GM23248 (cell line): Measurements from ENCODE around the gene EIF5. TPM values are rescaled to one million over a fixed set of nuclear protein-coding genes. Genes with fewer than 3 reads are reported as not detected.

ENCODE experiments used
- DNase-seq: peaks from one replicate; pipeline ENCODE4 v3.0.0-alpha.2; 2015
- H2AFZ ChIP-seq: fragments of 200-600 bp; sonication (generic); 2 replicates; pipeline ENCODE4 v1.6.1; 2016; ENCODE audit warnings: antibody characterized with exemption
- H3F3A ChIP-seq: fragments of 200-600 bp; sonication (generic); 2 replicates; pipeline ENCODE4 v1.6.1; 2016; ENCODE audit warnings: mild to moderate bottlenecking, antibody characterized with exemption, mixed run types; ENCODE audit not compliant: insufficient read depth
- H3K27ac ChIP-seq: fragments of 200-600 bp; sonication (generic); 2 replicates; pipeline ENCODE4 v1.5.1; 2016; ENCODE audit warnings: mild to moderate bottlenecking
- H3K27me3 ChIP-seq: fragments of 200-600 bp; sonication (generic); replicated peaks from 2 replicates; pipeline ENCODE4 v1.6.1; 2016; ENCODE audit warnings: mild to moderate bottlenecking; ENCODE audit not compliant: insufficient read depth
- H3K36me3 ChIP-seq: fragments of 200-600 bp; sonication (generic); 2 replicates; pipeline ENCODE4 v1.6.1; 2016; ENCODE audit warnings: low read depth, mild to moderate bottlenecking
- H3K4me1 ChIP-seq: fragments of 200-600 bp; sonication (generic); 2 replicates; pipeline ENCODE4 v1.6.1; 2016; ENCODE audit warnings: mild to moderate bottlenecking; ENCODE audit not compliant: insufficient read depth
- H3K4me2 ChIP-seq: fragments of 200-600 bp; sonication (generic); one replicate; pipeline ENCODE4 v1.6.1; 2016; ENCODE audit warnings: mild to moderate bottlenecking; ENCODE audit not compliant: unreplicated experiment
- H3K4me3 ChIP-seq: fragments of 200-600 bp; sonication (generic); 2 replicates; pipeline ENCODE4 v1.5.1; 2016; ENCODE audit warnings: mild to moderate bottlenecking
- H3K79me2 ChIP-seq: fragments of 200-600 bp; sonication (generic); 2 replicates; pipeline ENCODE4 v1.6.1; 2016; ENCODE audit warnings: mild to moderate bottlenecking; ENCODE audit not compliant: insufficient read depth
- H3K9ac ChIP-seq: fragments of 200-600 bp; sonication (generic); 2 replicates; pipeline ENCODE4 v1.6.1; 2016; ENCODE audit warnings: mild to moderate bottlenecking
- H3K9me2 ChIP-seq: fragments of 200-600 bp; sonication (generic); 2 replicates; pipeline ENCODE4 v1.6.1; 2016; ENCODE audit warnings: mixed run types, mild to moderate bottlenecking, moderate library complexity; ENCODE audit not compliant: insufficient read depth
- H3K9me3 ChIP-seq: fragments of 200-600 bp; sonication (generic); one replicate; pipeline ENCODE4 v1.6.1; 2017; ENCODE audit warnings: low read depth
- H4K20me1 ChIP-seq: fragments of 200-600 bp; sonication (generic); 2 replicates; pipeline ENCODE4 v1.6.0; 2016; ENCODE audit not compliant: insufficient read depth
- EZH2 ChIP-seq: fragments of 200-600 bp; sonication (generic); IDR thresholded peaks from 2 replicates; pipeline ENCODE4 v1.6.1; 2018; ENCODE audit warnings: antibody characterized with exemption, mild to moderate bottlenecking; ENCODE audit not compliant: insufficient read depth, poor library complexity, severe bottlenecking
- EZH2phosphoT487 ChIP-seq: fragments of 200-600 bp; sonication (generic); IDR thresholded peaks from 2 replicates; pipeline ENCODE4 v1.6.1; 2018; ENCODE audit warnings: antibody characterized with exemption, moderate library complexity, mild to moderate bottlenecking, low read depth; ENCODE audit not compliant: insufficient read depth
- WGBS, 2 experiments: methylation state at CpG; one replicate each; pipeline ENCODE4 v1.1.6; 2015 to 2017; ENCODE audit warnings: low lambda C conversion rate in 2 of 2, low coverage in 1 of 2; ENCODE audit errors: missing lambda C conversion rate in 2 of 2; 5-methylcytosine and 5-hydroxymethylcytosine counted together
- in situ Hi-C: fragments of 300-500 bp; cut with MboI; formaldehyde crosslinking; loops from 2 replicates; pipeline ENCODE4 v1.15.0; 2020
- polyA plus RNA-seq: library from polyadenylated mRNA; unstranded; fragments of >200 nt; fragmentation: Nextera tagmentation; extraction: Ambion mirVana; gene quantifications from 2 replicates; pipeline ENCODE4 v1.2.1, GENCODE V29; 2016
- total RNA-seq: library from RNA; depleted of rRNA; stranded (reverse); fragments of >200 nt; shearing (Covaris generic); gene quantifications from 2 replicates; pipeline ENCODE4 v1.2.3, GENCODE V29; 2014

EIF5 gene
- total and polyA plus RNA-seq, 2 experiments from 2014 or later = 133 to 518 TPM

- 81 to 84% methylated on average over 10 of the region's 10 CpGs for WGBS, 2 experiments
- no peak for TF ChIP-seq EZH2
- no peaks in the 10 kb centered on the region for H3K36me3 ChIP-seq
These were observed 16.0 kb upstream of the EIF5 start for GRCh38 chr14:103317976-103318580.

GRCh38 chr14:103318750-103319419 lies 15.2 kb upstream of the EIF5 start:
- Histone ChIP-seq H3F3A (no peaks in the 10 kb centered on the region), H3K27me3 (no peaks in the 10 kb centered on the region), H3K4me1 (no peaks in the 10 kb centered on the region), H3K9me3 (no peaks in the 10 kb centered on the region), H3K4me2 (no peak overlapping the region), H3K9me2 (no peaks in the 10 kb centered on the region), H3K36me3 (no peaks in the 10 kb centered on the region), H4K20me1 (no peaks in the 10 kb centered on the region), H3K9ac (no peak overlapping the region), H3K4me3 (no peak overlapping the region), H2AFZ (no peak overlapping the region), H3K79me2 (no peaks in the 10 kb centered on the region), H3K27ac (no peak overlapping the region)
- 68 to 73% methylated on average over 6 of the region's 6 CpGs for WGBS, 2 experiments
- no peak for DNase-seq
- in situ Hi-C loops = no loop called here
- TF ChIP-seq EZH2 = no peak
- no peak for TF ChIP-seq EZH2phosphoT487

More at GRCh38 chr14:103317976-103318580, 16.0 kb upstream of the EIF5 start:
- H3F3A ChIP-seq = no peaks in the 10 kb centered on the region
- H4K20me1 ChIP-seq = no peaks in the 10 kb centered on the region
- no peaks in the 10 kb centered on the region for H3K9me3 ChIP-seq
- no peaks in the 10 kb centered on the region for H3K4me1 ChIP-seq
- no peaks in the 10 kb centered on the region for H3K27me3 ChIP-seq
- H3K4me2 ChIP-seq = no peak overlapping the region
- H3K27ac ChIP-seq = no peak overlapping the region
- DNase-seq = no peak
- in situ Hi-C loops = no loop called here
- H3K79me2 ChIP-seq = no peaks in the 10 kb centered on the region
- no peaks in the 10 kb centered on the region for H3K9me2 ChIP-seq
- no peak overlapping the region for H3K9ac ChIP-seq
- no peak overlapping the region for H3K4me3 ChIP-seq
- H2AFZ ChIP-seq = no peak overlapping the region

GRCh38 chr14:103319422-103319821 lies 14.6 kb upstream of the EIF5 start:
- TF ChIP-seq EZH2phosphoT487 = no peak
- TF ChIP-seq EZH2 = no peak
- Histone ChIP-seq H3F3A (no peaks in the 10 kb centered on the region), H3K79me2 (no peaks in the 10 kb centered on the region), H3K4me3 (no peak overlapping the region), H3K9me3 (no peaks in the 10 kb centered on the region), H4K20me1 (no peaks in the 10 kb centered on the region), H3K36me3 (no peaks in the 10 kb centered on the region), H2AFZ (no peak overlapping the region), H3K9me2 (no peaks in the 10 kb centered on the region), H3K27me3 (no peaks in the 10 kb centered on the region), H3K4me1 (no peaks in the 10 kb centered on the region), H3K4me2 (no peak overlapping the region), H3K9ac (no peak overlapping the region), H3K27ac (no peak overlapping the region)
- in situ Hi-C loops = no loop called here
- no peak for DNase-seq
- 65 to 67% methylated on average over 7 of the region's 7 CpGs for WGBS, 2 experiments

- H3F3A ChIP-seq = no peaks in the 10 kb centered on the region
- no peaks in the 10 kb centered on the region for H3K36me3 ChIP-seq
- no peak overlapping the region for H3K27ac ChIP-seq
- no peak for DNase-seq
- no peak overlapping the region for H2AFZ ChIP-seq
- H3K79me2 ChIP-seq = no peaks in the 10 kb centered on the region
- no peak for TF ChIP-seq EZH2phosphoT487
- TF ChIP-seq EZH2 = no peak
- no peak overlapping the region for H3K4me3 ChIP-seq
- H4K20me1 ChIP-seq = no peaks in the 10 kb centered on the region
- no peak overlapping the region for H3K4me2 ChIP-seq
- 67 to 83% methylated on average over 3 of the region's 3 CpGs for WGBS, 2 experiments
- no peak overlapping the region for H3K9ac ChIP-seq
- in situ Hi-C loops = no loop called here
- no peaks in the 10 kb centered on the region for H3K4me1 ChIP-seq
- H3K9me2 ChIP-seq = no peaks in the 10 kb centered on the region
- no peaks in the 10 kb centered on the region for H3K9me3 ChIP-seq
- no peaks in the 10 kb centered on the region for H3K27me3 ChIP-seq
These were observed 8.0 kb upstream of the EIF5 start for GRCh38 chr14:103326078-103326477.

- Histone ChIP-seq H3K4me2 (no peak overlapping the region), H3K4me3 (no peak overlapping the region), H3K27me3 (no peaks in the 10 kb centered on the region), H2AFZ (no peak overlapping the region), H3K9ac (no peak overlapping the region), H3K9me3 (no peaks in the 10 kb centered on the region), H3K27ac (no peak overlapping the region), H4K20me1 (no peaks in the 10 kb centered on the region), H3K79me2 (peaks cover 10% of the 10 kb centered on the region), H3K9me2 (no peaks in the 10 kb centered on the region), H3K4me1 (peaks cover 11% of the 10 kb centered on the region), H3F3A (peaks cover 12% of the 10 kb centered on the region; the same call in 1 of the 2 replicates), H3K36me3 (no peaks in the 10 kb centered on the region)
- in situ Hi-C loops = no loop called here
- TF ChIP-seq EZH2 (no peak), EZH2phosphoT487 (no peak)
- 83 to 89% methylated on average over 5 of the region's 5 CpGs for WGBS, 2 experiments
- DNase-seq = no peak
These were observed 5.1 kb upstream of the EIF5 start for GRCh38 chr14:103328941-103329340.
